A204.1 (cell line): Measurements from ENCODE around the gene ADAMTS4.

Source experiments
- FAIRE-seq: peaks from 2 replicates; lab custom pipeline; 2012; peaks lifted over from hg19 to GRCh38; lab: Jason Lieb, UNC

ADAMTS4 gene

DNA sequence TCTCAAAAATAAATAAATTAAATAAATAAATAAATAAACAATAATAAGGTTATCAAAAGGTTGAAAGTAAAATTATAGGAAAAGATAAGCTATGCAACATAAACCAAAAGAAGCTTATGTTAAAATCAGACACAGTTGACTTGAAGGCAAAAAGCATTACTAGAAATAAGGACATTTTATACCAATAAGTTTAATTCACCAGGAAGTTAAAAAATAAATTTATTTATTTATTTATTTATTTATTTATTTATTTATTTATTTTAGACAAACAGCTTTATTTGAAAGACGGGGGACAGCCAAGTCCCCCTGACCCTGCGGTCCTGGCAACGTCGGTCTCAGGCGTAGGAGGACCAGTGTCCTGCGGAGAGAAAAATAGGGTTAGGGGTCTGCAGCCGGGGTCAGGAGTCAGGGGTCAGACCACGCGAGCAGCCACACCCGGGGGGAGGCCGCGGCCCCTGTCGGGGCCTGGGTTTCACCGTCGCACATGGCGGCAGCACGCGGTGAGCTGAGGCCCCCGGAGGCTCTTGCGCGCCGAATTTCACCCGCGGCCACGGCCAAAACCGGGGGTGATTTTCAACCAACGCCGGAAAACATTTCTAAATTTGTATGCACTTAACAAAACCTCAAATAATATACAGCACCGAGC, 58.0 kb downstream of the ADAMTS4 start:
- no peak for FAIRE-seq

DNA sequence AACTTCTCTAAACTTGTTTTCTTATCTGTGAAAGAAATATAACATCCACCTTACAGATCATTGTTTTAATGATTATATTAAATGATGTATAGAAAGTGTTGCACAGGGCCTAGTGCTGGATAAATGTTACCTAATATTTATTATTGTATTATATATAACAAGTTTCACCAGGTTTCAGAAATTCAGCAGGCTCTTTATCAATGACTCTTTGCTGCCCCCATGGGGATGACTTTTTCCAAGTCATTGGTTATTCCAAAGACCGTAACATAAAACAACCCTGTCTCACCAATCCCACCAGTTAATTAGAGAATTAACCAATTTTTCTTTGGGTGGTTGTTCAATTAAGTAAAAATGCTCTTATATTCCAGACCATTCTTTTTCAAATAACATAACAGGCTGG, 59.1 kb downstream of the ADAMTS4 start:
- FAIRE-seq: peak; percentile 83

DNA sequence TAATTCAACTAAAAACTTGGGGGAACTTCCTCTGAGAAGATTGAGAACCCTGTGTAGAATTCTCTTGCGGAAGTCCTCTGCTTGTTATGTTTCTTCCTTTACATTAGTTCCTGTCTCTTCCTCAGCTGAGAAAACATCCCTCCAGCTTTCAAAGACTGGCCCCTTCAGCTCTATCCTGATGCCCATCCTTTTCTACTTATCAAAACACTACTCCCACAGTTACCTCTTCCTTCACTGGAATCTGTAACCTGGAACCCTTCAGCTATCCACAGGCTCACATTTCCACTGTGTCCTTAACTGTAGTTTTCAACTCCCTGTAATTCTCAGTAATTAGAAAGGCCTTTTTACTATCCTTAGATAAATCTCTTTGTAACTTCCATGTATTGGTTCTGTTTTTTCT, 60.4 kb downstream of the ADAMTS4 start:
- no peak for FAIRE-seq

DNA sequence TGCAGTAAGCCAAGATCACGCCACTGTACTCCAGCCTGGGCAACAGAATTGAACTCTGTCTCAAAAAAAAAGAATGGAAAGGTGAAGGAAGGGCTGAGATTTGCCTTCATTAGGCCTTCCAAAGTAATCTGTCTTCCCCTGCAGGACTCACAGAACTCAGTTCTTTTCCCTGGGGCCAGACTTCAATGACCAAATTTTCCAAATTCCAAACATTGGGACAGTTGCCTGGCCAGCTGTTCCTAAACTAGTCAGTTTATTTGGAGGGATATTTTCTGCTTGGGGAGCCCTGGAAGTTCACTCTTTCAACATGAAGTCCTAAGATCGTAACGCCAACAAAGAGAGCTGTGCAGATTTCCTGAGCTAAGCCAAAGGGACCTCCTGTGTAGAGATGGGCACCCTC, 61.0 kb downstream of the ADAMTS4 start:
- no peak for FAIRE-seq
